Measurements from ENCODE around the gene PLEKHM2.

PLEKHM2 gene

DNA sequence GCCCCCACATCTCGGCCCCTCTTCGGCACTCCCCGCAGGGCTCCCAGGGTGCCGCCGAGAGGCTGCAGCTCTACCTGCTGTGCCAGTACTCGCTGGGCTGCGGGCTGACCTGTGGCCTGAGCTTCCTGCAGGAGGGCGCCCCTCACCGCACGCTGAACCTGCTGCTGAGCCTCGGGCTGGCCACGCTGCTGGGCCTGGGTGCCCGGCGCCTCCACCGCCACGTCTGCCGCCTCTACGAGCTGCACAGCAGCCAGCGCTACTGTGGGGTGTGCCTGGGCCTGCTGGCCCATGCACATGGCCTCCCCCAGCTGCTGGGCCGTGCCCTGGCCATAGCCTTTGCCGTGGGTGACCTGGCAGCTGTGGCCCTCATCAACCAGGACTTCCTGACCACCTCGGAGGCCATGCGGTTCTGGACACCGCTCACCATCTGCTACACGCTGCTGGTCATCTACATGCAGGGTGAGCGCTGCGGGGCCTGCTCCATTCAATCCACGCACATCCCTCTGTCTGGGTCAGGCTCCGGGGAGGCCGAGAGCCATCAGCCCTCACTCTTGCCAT is 60.1 kb downstream of the PLEKHM2 start:
- Histone ChIP-seq H3K27ac (replicated peaks) (no peak overlapping the region), H3K27me3 (ENCODE audit: insufficient read depth, poor library complexity, severe bottlenecking) (no peaks in the 10 kb centered on the region), H3K4me3 (replicated peaks; ENCODE audit: insufficient read depth, low read length) (no peak overlapping the region)
- no peak for DNase-seq (ENCODE audit: low read depth in 1 of 2, low spot score in 1 of 2)
- TF ChIP-seq SPI1 (IDR thresholded peaks at IDR 0.05; ENCODE audit: borderline replicate concordance, low read depth) (no peak), POLR2AphosphoS5 (IDR thresholded peaks at IDR 0.05; ENCODE audit: low read depth) (no peak), GABPA (IDR thresholded peaks at IDR 0.05; ENCODE audit: low read depth) (no peak)
- TF ChIP-seq, protein P1, sequence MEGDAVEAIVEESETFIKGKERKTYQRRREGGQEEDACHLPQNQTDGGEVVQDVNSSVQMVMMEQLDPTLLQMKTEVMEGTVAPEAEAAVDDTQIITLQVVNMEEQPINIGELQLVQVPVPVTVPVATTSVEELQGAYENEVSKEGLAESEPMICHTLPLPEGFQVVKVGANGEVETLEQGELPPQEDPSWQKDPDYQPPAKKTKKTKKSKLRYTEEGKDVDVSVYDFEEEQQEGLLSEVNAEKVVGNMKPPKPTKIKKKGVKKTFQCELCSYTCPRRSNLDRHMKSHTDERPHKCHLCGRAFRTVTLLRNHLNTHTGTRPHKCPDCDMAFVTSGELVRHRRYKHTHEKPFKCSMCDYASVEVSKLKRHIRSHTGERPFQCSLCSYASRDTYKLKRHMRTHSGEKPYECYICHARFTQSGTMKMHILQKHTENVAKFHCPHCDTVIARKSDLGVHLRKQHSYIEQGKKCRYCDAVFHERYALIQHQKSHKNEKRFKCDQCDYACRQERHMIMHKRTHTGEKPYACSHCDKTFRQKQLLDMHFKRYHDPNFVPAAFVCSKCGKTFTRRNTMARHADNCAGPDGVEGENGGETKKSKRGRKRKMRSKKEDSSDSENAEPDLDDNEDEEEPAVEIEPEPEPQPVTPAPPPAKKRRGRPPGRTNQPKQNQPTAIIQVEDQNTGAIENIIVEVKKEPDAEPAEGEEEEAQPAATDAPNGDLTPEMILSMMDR (IDR thresholded peaks at IDR 0.05; ENCODE audit: insufficient read depth, low read length), result no peak
- TF ChIP-seq, protein P2, sequence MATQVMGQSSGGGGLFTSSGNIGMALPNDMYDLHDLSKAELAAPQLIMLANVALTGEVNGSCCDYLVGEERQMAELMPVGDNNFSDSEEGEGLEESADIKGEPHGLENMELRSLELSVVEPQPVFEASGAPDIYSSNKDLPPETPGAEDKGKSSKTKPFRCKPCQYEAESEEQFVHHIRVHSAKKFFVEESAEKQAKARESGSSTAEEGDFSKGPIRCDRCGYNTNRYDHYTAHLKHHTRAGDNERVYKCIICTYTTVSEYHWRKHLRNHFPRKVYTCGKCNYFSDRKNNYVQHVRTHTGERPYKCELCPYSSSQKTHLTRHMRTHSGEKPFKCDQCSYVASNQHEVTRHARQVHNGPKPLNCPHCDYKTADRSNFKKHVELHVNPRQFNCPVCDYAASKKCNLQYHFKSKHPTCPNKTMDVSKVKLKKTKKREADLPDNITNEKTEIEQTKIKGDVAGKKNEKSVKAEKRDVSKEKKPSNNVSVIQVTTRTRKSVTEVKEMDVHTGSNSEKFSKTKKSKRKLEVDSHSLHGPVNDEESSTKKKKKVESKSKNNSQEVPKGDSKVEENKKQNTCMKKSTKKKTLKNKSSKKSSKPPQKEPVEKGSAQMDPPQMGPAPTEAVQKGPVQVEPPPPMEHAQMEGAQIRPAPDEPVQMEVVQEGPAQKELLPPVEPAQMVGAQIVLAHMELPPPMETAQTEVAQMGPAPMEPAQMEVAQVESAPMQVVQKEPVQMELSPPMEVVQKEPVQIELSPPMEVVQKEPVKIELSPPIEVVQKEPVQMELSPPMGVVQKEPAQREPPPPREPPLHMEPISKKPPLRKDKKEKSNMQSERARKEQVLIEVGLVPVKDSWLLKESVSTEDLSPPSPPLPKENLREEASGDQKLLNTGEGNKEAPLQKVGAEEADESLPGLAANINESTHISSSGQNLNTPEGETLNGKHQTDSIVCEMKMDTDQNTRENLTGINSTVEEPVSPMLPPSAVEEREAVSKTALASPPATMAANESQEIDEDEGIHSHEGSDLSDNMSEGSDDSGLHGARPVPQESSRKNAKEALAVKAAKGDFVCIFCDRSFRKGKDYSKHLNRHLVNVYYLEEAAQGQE (IDR thresholded peaks at IDR 0.05; ENCODE audit: insufficient replicate concordance, low read depth), result no peak

DNA sequence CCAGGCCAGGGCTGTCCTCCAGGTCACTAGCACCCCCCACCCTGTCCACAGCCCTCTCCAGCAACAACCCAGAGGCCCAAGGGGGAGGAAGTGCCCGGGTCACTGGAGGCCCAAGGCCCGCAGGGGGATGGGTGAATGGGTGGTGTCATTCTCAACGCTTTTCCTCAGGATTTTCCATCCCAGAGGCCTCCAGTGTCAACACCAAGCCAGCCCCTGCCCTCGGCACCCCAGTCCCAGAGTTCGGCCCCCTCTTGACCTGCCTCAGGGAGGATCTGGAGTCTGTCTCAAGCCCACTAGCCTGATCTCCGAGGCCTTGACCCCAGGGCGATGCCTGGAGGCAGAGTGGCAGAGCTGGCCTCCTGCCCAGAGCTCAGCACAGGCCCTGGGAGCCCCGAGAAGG is 63.3 kb downstream of the PLEKHM2 start:
- TF ChIP-seq SPI1 (IDR thresholded peaks at IDR 0.05; ENCODE audit: borderline replicate concordance, low read depth), result no peak
- TF ChIP-seq, protein P1 (IDR thresholded peaks at IDR 0.05; ENCODE audit: insufficient read depth, low read length), result no peak
- H3K27me3 ChIP-seq (ENCODE audit: insufficient read depth, poor library complexity, severe bottlenecking), result no peaks in the 10 kb centered on the region
- H3K27ac ChIP-seq (replicated peaks), result no peak overlapping the region
- no peak for DNase-seq (ENCODE audit: low read depth in 1 of 2, low spot score in 1 of 2)
- no peak overlapping the region for H3K4me3 ChIP-seq (replicated peaks; ENCODE audit: insufficient read depth, low read length)

DNA sequence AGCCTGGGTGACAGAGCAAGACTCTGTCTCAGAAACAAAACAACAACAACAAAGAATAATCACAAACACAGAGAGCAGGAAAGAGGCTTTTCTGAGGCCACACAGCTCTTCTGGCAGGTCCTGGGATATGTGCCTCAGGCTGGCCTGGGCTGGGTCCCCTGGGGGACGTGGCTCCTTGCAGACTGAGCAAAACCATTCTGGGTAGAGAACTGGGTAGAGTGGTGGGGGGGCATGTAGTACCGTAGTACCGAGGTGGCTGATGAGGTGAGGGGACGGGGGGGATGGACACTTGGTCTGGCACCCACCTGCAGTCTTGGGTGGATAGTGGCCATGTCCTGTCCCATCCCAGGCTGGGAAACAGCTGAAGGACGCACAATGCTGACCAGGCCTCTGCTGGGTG is 64.1 kb downstream of the PLEKHM2 start:
- Histone ChIP-seq H3K27me3 (ENCODE audit: insufficient read depth, poor library complexity, severe bottlenecking) (no peaks in the 10 kb centered on the region), H3K27ac (replicated peaks) (no peak overlapping the region), H3K4me3 (replicated peaks; ENCODE audit: insufficient read depth, low read length) (no peak overlapping the region)
- DNase-seq (ENCODE audit: low read depth in 1 of 2, low spot score in 1 of 2), result no peak
- TF ChIP-seq POLR2AphosphoS5 (IDR thresholded peaks at IDR 0.05; ENCODE audit: low read depth), result no peak
- no peak for TF ChIP-seq GABPA (IDR thresholded peaks at IDR 0.05; ENCODE audit: low read depth)
- TF ChIP-seq SPI1 (IDR thresholded peaks at IDR 0.05; ENCODE audit: borderline replicate concordance, low read depth), result no peak
- TF ChIP-seq, protein P2 (IDR thresholded peaks at IDR 0.05; ENCODE audit: insufficient replicate concordance, low read depth), result no peak
- TF ChIP-seq, protein P1 (IDR thresholded peaks at IDR 0.05; ENCODE audit: insufficient read depth, low read length), result no peak

All from HL-60 (cell line).